ENCODE data around the gene NRP2.

The NRP2 gene

GRCh38 chr2:205800773-205801172, 118.5 kb downstream of the NRP2 start:
- no peaks in the 10 kb centered on the region for H3F3A ChIP-seq (ENCODE audit: low read depth)
- no peak overlapping the region for H3K4me3 ChIP-seq (ENCODE audit: low read length, poor library complexity, severe bottlenecking)
- H3K4me1 ChIP-seq (ENCODE audit: insufficient read depth, low read length, poor library complexity, severe bottlenecking): peaks cover 37% of the 10 kb centered on the region
- no peaks in the 10 kb centered on the region; the same call in 1 of the 2 replicates for H3K9me3 ChIP-seq (ENCODE audit: insufficient read depth, low read depth, low read length)
- no peaks in the 10 kb centered on the region for H3K9me2 ChIP-seq (replicated peaks; ENCODE audit: low read depth, low read length)
- no peak overlapping the region for H2AFZ ChIP-seq (ENCODE audit: low read length)
- H4K20me1 ChIP-seq (ENCODE audit: insufficient read depth, low read length, poor library complexity, severe bottlenecking): no peaks in the 10 kb centered on the region
- TF ChIP-seq EZH2phosphoT487 (IDR thresholded peaks at IDR 0.05; ENCODE audit: borderline replicate concordance) (no peak), CTCF (conservative IDR thresholded peaks at IDR 0.05; ENCODE audit: low read length) (no peak)
- H3K36me3 ChIP-seq (ENCODE audit: insufficient read depth, low read length): no peaks in the 10 kb centered on the region
- H3K9ac ChIP-seq (ENCODE audit: low read depth, low read length, poor library complexity, severe bottlenecking): peak overlapping the region; percentile 41
- no peaks in the 10 kb centered on the region for H3K79me2 ChIP-seq (ENCODE audit: insufficient read depth, low read length)
- no peaks in the 10 kb centered on the region for H3K27me3 ChIP-seq (ENCODE audit: insufficient read depth, low read length, poor library complexity, severe bottlenecking)
- no peak overlapping the region for H3K4me2 ChIP-seq (ENCODE audit: low read depth, low read length, poor library complexity, severe bottlenecking)

GRCh38 chr2:205802065-205802464, 119.8 kb downstream of the NRP2 start:
- H3K79me2 ChIP-seq (ENCODE audit: insufficient read depth, low read length): no peaks in the 10 kb centered on the region
- H3K9me3 ChIP-seq (ENCODE audit: insufficient read depth, low read depth, low read length): no peaks in the 10 kb centered on the region; the same call in 1 of the 2 replicates
- H3K4me2 ChIP-seq (ENCODE audit: low read depth, low read length, poor library complexity, severe bottlenecking): peak overlapping the region; percentile 46
- no peaks in the 10 kb centered on the region for H3K36me3 ChIP-seq (ENCODE audit: insufficient read depth, low read length)
- peak overlapping the region; percentile 41 for H3K9ac ChIP-seq (ENCODE audit: low read depth, low read length, poor library complexity, severe bottlenecking)
- H3F3A ChIP-seq (ENCODE audit: low read depth): no peaks in the 10 kb centered on the region
- H3K4me1 ChIP-seq (ENCODE audit: insufficient read depth, low read length, poor library complexity, severe bottlenecking): peaks cover 37% of the 10 kb centered on the region
- no peaks in the 10 kb centered on the region for H3K27me3 ChIP-seq (ENCODE audit: insufficient read depth, low read length, poor library complexity, severe bottlenecking)
- no peaks in the 10 kb centered on the region for H3K9me2 ChIP-seq (replicated peaks; ENCODE audit: low read depth, low read length)
- H2AFZ ChIP-seq (ENCODE audit: low read length): peak overlapping the region; percentile 28; the same call in 1 of the 2 replicates
- no peak overlapping the region for H3K4me3 ChIP-seq (ENCODE audit: low read length, poor library complexity, severe bottlenecking)
- no peak for TF ChIP-seq CTCF (conservative IDR thresholded peaks at IDR 0.05; ENCODE audit: low read length)
- TF ChIP-seq EZH2phosphoT487 (IDR thresholded peaks at IDR 0.05; ENCODE audit: borderline replicate concordance): no peak
- no peaks in the 10 kb centered on the region for H4K20me1 ChIP-seq (ENCODE audit: insufficient read depth, low read length, poor library complexity, severe bottlenecking)

GRCh38 chr2:205802941-205803340, 120.6 kb downstream of the NRP2 start:
- no peaks in the 10 kb centered on the region for H3K9me2 ChIP-seq (replicated peaks; ENCODE audit: low read depth, low read length)
- peaks cover 37% of the 10 kb centered on the region for H3K4me1 ChIP-seq (ENCODE audit: insufficient read depth, low read length, poor library complexity, severe bottlenecking)
- peak overlapping the region; percentile 41 for H3K9ac ChIP-seq (ENCODE audit: low read depth, low read length, poor library complexity, severe bottlenecking)
- no peaks in the 10 kb centered on the region for H3F3A ChIP-seq (ENCODE audit: low read depth)
- peak overlapping the region; percentile 2 for H3K4me3 ChIP-seq (ENCODE audit: low read length, poor library complexity, severe bottlenecking)
- H2AFZ ChIP-seq (ENCODE audit: low read length): peak overlapping the region; percentile 11; the same call in 1 of the 2 replicates
- no peaks in the 10 kb centered on the region for H3K79me2 ChIP-seq (ENCODE audit: insufficient read depth, low read length)
- no peaks in the 10 kb centered on the region; the same call in 1 of the 2 replicates for H3K9me3 ChIP-seq (ENCODE audit: insufficient read depth, low read depth, low read length)
- no peaks in the 10 kb centered on the region for H4K20me1 ChIP-seq (ENCODE audit: insufficient read depth, low read length, poor library complexity, severe bottlenecking)
- H3K27me3 ChIP-seq (ENCODE audit: insufficient read depth, low read length, poor library complexity, severe bottlenecking): no peaks in the 10 kb centered on the region
- H3K4me2 ChIP-seq (ENCODE audit: low read depth, low read length, poor library complexity, severe bottlenecking): peak overlapping the region; percentile 46
- TF ChIP-seq EZH2phosphoT487 (IDR thresholded peaks at IDR 0.05; ENCODE audit: borderline replicate concordance): no peak
- TF ChIP-seq CTCF (conservative IDR thresholded peaks at IDR 0.05; ENCODE audit: low read length): no peak
- H3K36me3 ChIP-seq (ENCODE audit: insufficient read depth, low read length): no peaks in the 10 kb centered on the region
